ENCODE results near the gene DEFB124. TPM values are rescaled to one million over a fixed set of nuclear protein-coding genes. Genes with fewer than 3 reads are reported as not detected.

Gene DEFB124
- polyA plus RNA-seq, 1 donor from 2014 or later = not detected

DNA sequence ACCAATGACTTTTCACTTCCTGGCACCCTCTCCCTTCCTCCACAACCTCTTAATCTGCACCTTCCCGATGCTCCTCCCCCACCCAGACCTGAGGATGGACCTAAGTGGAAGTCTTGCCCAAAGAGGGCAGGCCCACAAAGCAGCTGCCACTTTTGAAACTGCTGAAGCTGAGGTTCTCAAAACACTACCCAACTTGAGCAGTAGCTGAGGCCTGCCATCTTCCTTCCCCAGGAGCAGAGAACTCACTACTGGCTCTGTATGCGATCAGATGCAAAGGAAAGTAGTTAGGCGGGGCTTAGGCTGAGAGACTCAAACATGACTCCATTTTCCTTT lies 40.8 kb upstream of the DEFB124 start:
- no peak overlapping the region for H3K27ac ChIP-seq (ENCODE audit: low read length)
- H3K36me3 ChIP-seq (ENCODE audit: insufficient read depth, low read length) = no peaks in the 10 kb centered on the region
- no peak overlapping the region for H2AFZ ChIP-seq (ENCODE audit: low read depth, low read length)
- H3K27me3 ChIP-seq (ENCODE audit: insufficient read depth, low read depth, low read length) = no peaks in the 10 kb centered on the region
- no peaks in the 10 kb centered on the region for H3F3A ChIP-seq (ENCODE audit: insufficient read depth, low read length, poor library complexity, severe bottlenecking)
- TF ChIP-seq TAF1 (IDR thresholded peaks at IDR 0.05; ENCODE audit: low read depth) (no peak), MXI1 (conservative IDR thresholded peaks at IDR 0.05; ENCODE audit: poor library complexity, severe bottlenecking) (no peak), EP300 (conservative IDR thresholded peaks at IDR 0.05; ENCODE audit: poor library complexity, severe bottlenecking) (no peak), RAD21 (conservative IDR thresholded peaks at IDR 0.05) (no peak), SMC3 (conservative IDR thresholded peaks at IDR 0.05; ENCODE audit: poor library complexity) (no peak), EZH2 (IDR thresholded peaks at IDR 0.05; ENCODE audit: borderline replicate concordance, insufficient read depth, low read length, poor library complexity, severe bottlenecking) (no peak), POLR2AphosphoS5 (IDR thresholded peaks at IDR 0.05) (no peak)
- TF ChIP-seq, protein P1, sequence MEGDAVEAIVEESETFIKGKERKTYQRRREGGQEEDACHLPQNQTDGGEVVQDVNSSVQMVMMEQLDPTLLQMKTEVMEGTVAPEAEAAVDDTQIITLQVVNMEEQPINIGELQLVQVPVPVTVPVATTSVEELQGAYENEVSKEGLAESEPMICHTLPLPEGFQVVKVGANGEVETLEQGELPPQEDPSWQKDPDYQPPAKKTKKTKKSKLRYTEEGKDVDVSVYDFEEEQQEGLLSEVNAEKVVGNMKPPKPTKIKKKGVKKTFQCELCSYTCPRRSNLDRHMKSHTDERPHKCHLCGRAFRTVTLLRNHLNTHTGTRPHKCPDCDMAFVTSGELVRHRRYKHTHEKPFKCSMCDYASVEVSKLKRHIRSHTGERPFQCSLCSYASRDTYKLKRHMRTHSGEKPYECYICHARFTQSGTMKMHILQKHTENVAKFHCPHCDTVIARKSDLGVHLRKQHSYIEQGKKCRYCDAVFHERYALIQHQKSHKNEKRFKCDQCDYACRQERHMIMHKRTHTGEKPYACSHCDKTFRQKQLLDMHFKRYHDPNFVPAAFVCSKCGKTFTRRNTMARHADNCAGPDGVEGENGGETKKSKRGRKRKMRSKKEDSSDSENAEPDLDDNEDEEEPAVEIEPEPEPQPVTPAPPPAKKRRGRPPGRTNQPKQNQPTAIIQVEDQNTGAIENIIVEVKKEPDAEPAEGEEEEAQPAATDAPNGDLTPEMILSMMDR (IDR thresholded peaks at IDR 0.05; ENCODE audit: poor library complexity, severe bottlenecking) = no peak
- TF ChIP-seq, protein P2, sequence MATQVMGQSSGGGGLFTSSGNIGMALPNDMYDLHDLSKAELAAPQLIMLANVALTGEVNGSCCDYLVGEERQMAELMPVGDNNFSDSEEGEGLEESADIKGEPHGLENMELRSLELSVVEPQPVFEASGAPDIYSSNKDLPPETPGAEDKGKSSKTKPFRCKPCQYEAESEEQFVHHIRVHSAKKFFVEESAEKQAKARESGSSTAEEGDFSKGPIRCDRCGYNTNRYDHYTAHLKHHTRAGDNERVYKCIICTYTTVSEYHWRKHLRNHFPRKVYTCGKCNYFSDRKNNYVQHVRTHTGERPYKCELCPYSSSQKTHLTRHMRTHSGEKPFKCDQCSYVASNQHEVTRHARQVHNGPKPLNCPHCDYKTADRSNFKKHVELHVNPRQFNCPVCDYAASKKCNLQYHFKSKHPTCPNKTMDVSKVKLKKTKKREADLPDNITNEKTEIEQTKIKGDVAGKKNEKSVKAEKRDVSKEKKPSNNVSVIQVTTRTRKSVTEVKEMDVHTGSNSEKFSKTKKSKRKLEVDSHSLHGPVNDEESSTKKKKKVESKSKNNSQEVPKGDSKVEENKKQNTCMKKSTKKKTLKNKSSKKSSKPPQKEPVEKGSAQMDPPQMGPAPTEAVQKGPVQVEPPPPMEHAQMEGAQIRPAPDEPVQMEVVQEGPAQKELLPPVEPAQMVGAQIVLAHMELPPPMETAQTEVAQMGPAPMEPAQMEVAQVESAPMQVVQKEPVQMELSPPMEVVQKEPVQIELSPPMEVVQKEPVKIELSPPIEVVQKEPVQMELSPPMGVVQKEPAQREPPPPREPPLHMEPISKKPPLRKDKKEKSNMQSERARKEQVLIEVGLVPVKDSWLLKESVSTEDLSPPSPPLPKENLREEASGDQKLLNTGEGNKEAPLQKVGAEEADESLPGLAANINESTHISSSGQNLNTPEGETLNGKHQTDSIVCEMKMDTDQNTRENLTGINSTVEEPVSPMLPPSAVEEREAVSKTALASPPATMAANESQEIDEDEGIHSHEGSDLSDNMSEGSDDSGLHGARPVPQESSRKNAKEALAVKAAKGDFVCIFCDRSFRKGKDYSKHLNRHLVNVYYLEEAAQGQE (IDR thresholded peaks at IDR 0.05; ENCODE audit: borderline replicate concordance) = no peak
- peak overlapping the region; percentile 93 for H3K4me2 ChIP-seq (ENCODE audit: low read length)
- H3K9ac ChIP-seq (ENCODE audit: low read length) = peak overlapping the region; percentile 86
- H4K20me1 ChIP-seq (ENCODE audit: insufficient read depth) = no peaks in the 10 kb centered on the region
- H3K9me3 ChIP-seq (ENCODE audit: low read length) = no peaks in the 10 kb centered on the region
- H3K79me2 ChIP-seq (replicated peaks; ENCODE audit: insufficient read depth, low read length) = peaks cover 36% of the 10 kb centered on the region
- no peaks in the 10 kb centered on the region for H3K9me2 ChIP-seq (ENCODE audit: insufficient read depth, low read length)
- peak overlapping the region; percentile 73 for H3K4me3 ChIP-seq (ENCODE audit: low read length)

DNA sequence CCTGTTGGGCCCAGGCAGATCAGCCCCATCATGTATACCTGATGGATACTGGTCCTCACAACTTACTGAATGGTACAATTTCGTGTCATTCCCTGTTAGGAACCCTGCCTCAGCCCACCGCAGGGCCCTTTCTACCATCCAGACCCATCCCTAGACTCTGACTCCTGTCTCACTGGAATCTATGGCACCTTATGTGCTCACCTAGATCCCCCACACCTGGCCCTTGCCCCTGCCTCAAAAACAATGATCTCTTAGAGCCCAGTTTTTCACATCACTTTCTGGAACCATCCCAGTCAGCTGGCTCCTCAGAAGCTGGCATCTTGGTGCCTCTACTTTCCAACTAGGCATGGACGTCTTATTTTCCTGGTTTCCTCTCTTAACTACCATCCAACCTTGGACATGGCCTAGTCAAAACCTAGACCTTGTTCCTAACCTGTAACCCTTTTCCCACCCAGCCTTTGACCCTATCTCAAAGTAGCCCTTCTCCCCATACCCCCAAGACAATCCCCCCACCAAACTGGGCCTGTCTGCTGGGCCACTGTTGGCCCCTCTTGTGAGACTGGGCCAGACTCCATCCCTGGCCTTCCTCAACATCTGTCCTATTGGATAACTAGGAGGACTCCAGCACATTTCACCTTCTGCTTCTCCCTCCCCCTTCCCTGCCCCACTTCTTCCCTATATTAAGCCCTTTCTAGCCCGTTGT lies 40.3 kb upstream of the DEFB124 start:
- H3K79me2 ChIP-seq (replicated peaks; ENCODE audit: insufficient read depth, low read length) = peaks cover 36% of the 10 kb centered on the region
- H3K4me3 ChIP-seq (ENCODE audit: low read length) = peak overlapping the region; percentile 73
- H3F3A ChIP-seq (ENCODE audit: insufficient read depth, low read length, poor library complexity, severe bottlenecking) = no peaks in the 10 kb centered on the region
- H4K20me1 ChIP-seq (ENCODE audit: insufficient read depth) = no peaks in the 10 kb centered on the region
- H2AFZ ChIP-seq (ENCODE audit: low read depth, low read length) = peak overlapping the region; percentile 73
- no peaks in the 10 kb centered on the region for H3K9me3 ChIP-seq (ENCODE audit: low read length)
- TF ChIP-seq RAD21 (conservative IDR thresholded peaks at IDR 0.05) (no peak), POLR2AphosphoS5 (IDR thresholded peaks at IDR 0.05) (no peak), EP300 (conservative IDR thresholded peaks at IDR 0.05; ENCODE audit: poor library complexity, severe bottlenecking) (no peak), MXI1 (conservative IDR thresholded peaks at IDR 0.05; ENCODE audit: poor library complexity, severe bottlenecking) (no peak), EZH2 (IDR thresholded peaks at IDR 0.05; ENCODE audit: borderline replicate concordance, insufficient read depth, low read length, poor library complexity, severe bottlenecking) (no peak), TAF1 (IDR thresholded peaks at IDR 0.05; ENCODE audit: low read depth) (no peak), SMC3 (conservative IDR thresholded peaks at IDR 0.05; ENCODE audit: poor library complexity) (no peak)
- no peaks in the 10 kb centered on the region for H3K36me3 ChIP-seq (ENCODE audit: insufficient read depth, low read length)
- H3K9me2 ChIP-seq (ENCODE audit: insufficient read depth, low read length) = no peaks in the 10 kb centered on the region
- H3K27me3 ChIP-seq (ENCODE audit: insufficient read depth, low read depth, low read length) = no peaks in the 10 kb centered on the region
- H3K4me2 ChIP-seq (ENCODE audit: low read length) = peak overlapping the region; percentile 93
- peak overlapping the region; percentile 86 for H3K9ac ChIP-seq (ENCODE audit: low read length)
- H3K27ac ChIP-seq (ENCODE audit: low read length) = peak overlapping the region; percentile 72

Data from neural cell (in vitro differentiated cells).